GM18502 (cell line): ENCODE measurements around the gene CACNA1D.
A peak's percentile ranks its signal among the peaks of the same experiment; 100 is the strongest.

Experiments
- ATAC-seq: cut with Tn5 transposase; IDR thresholded peaks from one replicate; pipeline ENCODE4 v1.9.1; 2021; ENCODE audit warnings: mild to moderate bottlenecking; ENCODE audit not compliant: unreplicated experiment, poor library complexity

Gene CACNA1D

GRCh38 chr3:53493595-53493962, 832 bp upstream of the CACNA1D start:
- ATAC-seq: no peak

- ATAC-seq: no peak
These were observed 722 bp downstream of the CACNA1D start for GRCh38 chr3:53495146-53495519.

- no peak for ATAC-seq
These were observed 1.3 kb downstream of the CACNA1D start for GRCh38 chr3:53495520-53496391.

- no peak for ATAC-seq
These were observed 1.9 kb downstream of the CACNA1D start for GRCh38 chr3:53496392-53496670.

- no peak for ATAC-seq
These were observed 2.6 kb downstream of the CACNA1D start for GRCh38 chr3:53496984-53497383.

- ATAC-seq: no peak
These were observed 4.6 kb downstream of the CACNA1D start for GRCh38 chr3:53498806-53499641.

- ATAC-seq: no peak
These were observed 5.9 kb downstream of the CACNA1D start for GRCh38 chr3:53500165-53500777.

- no peak for ATAC-seq
These were observed 6.8 kb downstream of the CACNA1D start for GRCh38 chr3:53501178-53501577.

GRCh38 chr3:53502737-53503136, 8.3 kb downstream of the CACNA1D start:
- ATAC-seq: no peak

- no peak for ATAC-seq
These were observed 8.8 kb downstream of the CACNA1D start for GRCh38 chr3:53503195-53503594.

GRCh38 chr3:53506110-53506762, 11.8 kb downstream of the CACNA1D start:
- no peak for ATAC-seq

- no peak for ATAC-seq
These were observed 12.3 kb downstream of the CACNA1D start for GRCh38 chr3:53506763-53507145.

GRCh38 chr3:53509494-53509893, 15.1 kb downstream of the CACNA1D start:
- no peak for ATAC-seq

- ATAC-seq: no peak
These were observed 16.1 kb downstream of the CACNA1D start for GRCh38 chr3:53510508-53510907.

GRCh38 chr3:53511246-53511645, 16.8 kb downstream of the CACNA1D start:
- ATAC-seq: no peak

- ATAC-seq: peak; percentile 42
These were observed 19.3 kb downstream of the CACNA1D start for GRCh38 chr3:53513556-53514190.

- ATAC-seq: no peak
These were observed 21.9 kb downstream of the CACNA1D start for GRCh38 chr3:53516339-53516738.

- ATAC-seq: no peak
These were observed 24.1 kb downstream of the CACNA1D start for GRCh38 chr3:53518495-53518981.

GRCh38 chr3:53519065-53519709, 24.8 kb downstream of the CACNA1D start:
- ATAC-seq: no peak

- ATAC-seq: no peak
These were observed 28.9 kb downstream of the CACNA1D start for GRCh38 chr3:53523346-53523745.
